Loucy (cell line): ENCODE data around the gene CHI3L2.
A peak's percentile ranks its signal among the peaks of the same experiment; 100 is the strongest.

Experiments
- CTCF ChIP-seq: fragments of 200-600 bp; sonication (generic); conservative IDR thresholded peaks from 2 replicates; pipeline ENCODE4 v1.5.1; 2014; ENCODE audit warnings: mild to moderate bottlenecking, antibody characterized with exemption, low read length
- EZH2phosphoT487 ChIP-seq: fragments of 200-600 bp; IDR thresholded peaks from 2 replicates; pipeline ENCODE4 v1.6.1; 2018; ENCODE audit warnings: antibody characterized with exemption, mild to moderate bottlenecking, moderate library complexity, borderline replicate concordance

GRCh38 chr1:111221633-111222291, 5.8 kb upstream of the CHI3L2 start:
- 0 out of 2 replicates have a peak, but pooled peaks have one; percentile 12 for TF ChIP-seq CTCF
- no peak for TF ChIP-seq EZH2phosphoT487
